ENCODE measurements around the gene HSH2D.
"Not testable (repeated sequence)": the region's sequence is repeated elsewhere in the genome, so short reads cannot be mapped to it uniquely, and the experiment has no call there.

Gene HSH2D

GRCh38 chr19:16143399-16144215, at the start of gene HSH2D:
Gene HSH2D, plus strand, starts transcription at chr19:16143685. Its CDS starts 5,066 bp downstream, at chr19:16148751.
- DNase-seq (ENCODE audit: extremely low read depth in 1 of 2, low read depth in 1 of 2) = peak; percentile 32 to 72

GRCh38 chr19:16094360-16095070, 49.0 kb upstream of the HSH2D start:
- DNase-seq (ENCODE audit: extremely low read depth in 1 of 2, low read depth in 1 of 2) = no peak

- no peak for DNase-seq (ENCODE audit: extremely low read depth in 1 of 2, low read depth in 1 of 2)
These were observed 48.4 kb upstream of the HSH2D start for GRCh38 chr19:16095071-16095571.

GRCh38 chr19:16096280-16096855, 47.1 kb upstream of the HSH2D start:
- DNase-seq (ENCODE audit: extremely low read depth in 1 of 2, low read depth in 1 of 2) = no peak

GRCh38 chr19:16098416-16098768, 45.1 kb upstream of the HSH2D start:
- no peak for DNase-seq (ENCODE audit: extremely low read depth in 1 of 2, low read depth in 1 of 2)

GRCh38 chr19:16098821-16099220, 44.7 kb upstream of the HSH2D start:
- no peak for DNase-seq (ENCODE audit: extremely low read depth in 1 of 2, low read depth in 1 of 2)

GRCh38 chr19:16099314-16099965, 44.0 kb upstream of the HSH2D start:
- DNase-seq (ENCODE audit: extremely low read depth in 1 of 2, low read depth in 1 of 2) = not testable (repeated sequence)

GRCh38 chr19:16100524-16100923, 43.0 kb upstream of the HSH2D start:
- no peak for DNase-seq (ENCODE audit: extremely low read depth in 1 of 2, low read depth in 1 of 2)

- DNase-seq (ENCODE audit: extremely low read depth in 1 of 2, low read depth in 1 of 2) = no peak
These were observed 38.8 kb upstream of the HSH2D start for GRCh38 chr19:16104722-16105121.

GRCh38 chr19:16106121-16106520, 37.4 kb upstream of the HSH2D start:
- no peak for DNase-seq (ENCODE audit: extremely low read depth in 1 of 2, low read depth in 1 of 2)

GRCh38 chr19:16111160-16111908, 32.2 kb upstream of the HSH2D start, which contains the start of gene RAB8A:
Gene RAB8A, plus strand, starts transcription at chr19:16111889. Its CDS starts 13 bp downstream, at chr19:16111902.
- DNase-seq (ENCODE audit: extremely low read depth in 1 of 2, low read depth in 1 of 2) = peak; percentile 95 to 99

GRCh38 chr19:16111909-16112752, 31.4 kb upstream of the HSH2D start:
- DNase-seq (ENCODE audit: extremely low read depth in 1 of 2, low read depth in 1 of 2) = no peak

- no peak for DNase-seq (ENCODE audit: extremely low read depth in 1 of 2, low read depth in 1 of 2)
These were observed 30.7 kb upstream of the HSH2D start for GRCh38 chr19:16112778-16113177.

- DNase-seq (ENCODE audit: extremely low read depth in 1 of 2, low read depth in 1 of 2) = no peak
These were observed 29.8 kb upstream of the HSH2D start for GRCh38 chr19:16113727-16114126.

- no peak for DNase-seq (ENCODE audit: extremely low read depth in 1 of 2, low read depth in 1 of 2)
These were observed 28.0 kb upstream of the HSH2D start for GRCh38 chr19:16115301-16116039.

- no peak for DNase-seq (ENCODE audit: extremely low read depth in 1 of 2, low read depth in 1 of 2)
These were observed 27.4 kb upstream of the HSH2D start for GRCh38 chr19:16116067-16116466.

GRCh38 chr19:16117594-16118033, 25.9 kb upstream of the HSH2D start:
- DNase-seq (ENCODE audit: extremely low read depth in 1 of 2, low read depth in 1 of 2) = no peak

- no peak for DNase-seq (ENCODE audit: extremely low read depth in 1 of 2, low read depth in 1 of 2)
These were observed 24.9 kb upstream of the HSH2D start for GRCh38 chr19:16118489-16119033.

Measured in activated CD8-positive, alpha-beta memory T cell treated with anti-CD3 and anti-CD28 coated beads for 1 hour (primary cell).